ENCODE results near the gene FSTL4. TPM values are rescaled to one million over a fixed set of nuclear protein-coding genes. Genes with fewer than 3 reads are reported as not detected.

Gene FSTL4
- total and polyA plus RNA-seq, 4 donors, result 0.08 to 1.4 (median 0.31) TPM

- no peak for DNase-seq
- TF ChIP-seq CTCF (IDR thresholded peaks at IDR 0.05; ENCODE audit: control extremely low read depth, extremely low read depth), result no peak
- WGBS, 2 donors, result 80 to 95% methylated on average over 5 of the region's 5 CpGs
- no peak for ATAC-seq (ENCODE audit: insufficient read depth, low FRiP score)
- Histone ChIP-seq H3K4me3 (no peak overlapping the region), H3K36me3 (ENCODE audit: control insufficient read depth in 4 of 4, insufficient read depth in 4 of 4, low read length in 4 of 4) (no peaks in the 10 kb centered on the region), H3K27me3 (ENCODE audit: control insufficient read depth in 3 of 3, insufficient read depth in 3 of 3, low read length in 2 of 3) (peaks cover 0 to 9% (median 2%) of the 10 kb centered on the region in 3 donors), H3K27ac (ENCODE audit: low read depth in 1 of 2, low read length in 1 of 2) (no peak overlapping the region), H3K9ac (ENCODE audit: insufficient read depth in 1 of 2, low read length in 2 of 2) (no peak overlapping the region), H3K4me1 (ENCODE audit: control insufficient read depth in 5 of 5, insufficient read depth in 5 of 5, low read length in 5 of 5) (no peaks in the 10 kb centered on the region), H3K9me3 (ENCODE audit: control insufficient read depth in 4 of 4, insufficient read depth in 3 of 4, low read length in 3 of 4) (peaks cover 0 to 1% (median 0%) of the 10 kb centered on the region in 4 donors)
These were observed 417.1 kb downstream of the FSTL4 start for GRCh38 chr5:133195250-133195649.

- Histone ChIP-seq H3K36me3 (ENCODE audit: control insufficient read depth in 4 of 4, insufficient read depth in 4 of 4, low read length in 4 of 4) (no peaks in the 10 kb centered on the region), H3K9me3 (ENCODE audit: control insufficient read depth in 4 of 4, insufficient read depth in 3 of 4, low read length in 3 of 4) (peaks cover 0 to 1% (median 0%) of the 10 kb centered on the region in 4 donors), H3K9ac (ENCODE audit: insufficient read depth in 1 of 2, low read length in 2 of 2) (no peak overlapping the region), H3K27ac (ENCODE audit: low read depth in 1 of 2, low read length in 1 of 2) (no peak overlapping the region), H3K4me1 (ENCODE audit: control insufficient read depth in 5 of 5, insufficient read depth in 5 of 5, low read length in 5 of 5) (no peaks in the 10 kb centered on the region), H3K27me3 (ENCODE audit: control insufficient read depth in 3 of 3, insufficient read depth in 3 of 3, low read length in 2 of 3) (peaks cover 0 to 3% (median 0%) of the 10 kb centered on the region in 3 donors), H3K4me3 (no peak overlapping the region)
- DNase-seq (no peak), ATAC-seq (ENCODE audit: insufficient read depth, low FRiP score) (no peak)
- no peak for TF ChIP-seq CTCF (IDR thresholded peaks at IDR 0.05; ENCODE audit: control extremely low read depth, extremely low read depth)
- WGBS, 2 donors, result 68 to 79% methylated on average over 8 of the region's 8 CpGs
These were observed 418.5 kb downstream of the FSTL4 start for GRCh38 chr5:133193794-133194193.

- no peak overlapping the region for H3K27ac ChIP-seq (ENCODE audit: low read depth in 1 of 2, low read length in 1 of 2)
- peaks cover 0 to 1% (median 0%) of the 10 kb centered on the region in 4 donors for H3K9me3 ChIP-seq (ENCODE audit: control insufficient read depth in 4 of 4, insufficient read depth in 3 of 4, low read length in 3 of 4)
- no peak overlapping the region for H3K9ac ChIP-seq (ENCODE audit: insufficient read depth in 1 of 2, low read length in 2 of 2)
- H3K36me3 ChIP-seq (ENCODE audit: control insufficient read depth in 4 of 4, insufficient read depth in 4 of 4, low read length in 4 of 4), result no peaks in the 10 kb centered on the region
- TF ChIP-seq CTCF (IDR thresholded peaks at IDR 0.05; ENCODE audit: control extremely low read depth, extremely low read depth), result no peak
- DNase-seq, result no peak
- no peak overlapping the region for H3K4me3 ChIP-seq
- no peaks in the 10 kb centered on the region for H3K27me3 ChIP-seq (ENCODE audit: control insufficient read depth in 3 of 3, insufficient read depth in 3 of 3, low read length in 2 of 3)
- no peak for ATAC-seq (ENCODE audit: insufficient read depth, low FRiP score)
- WGBS, 2 donors, result 84 to 95% methylated on average over 8 of the region's 8 CpGs
- no peaks in the 10 kb centered on the region for H3K4me1 ChIP-seq (ENCODE audit: control insufficient read depth in 5 of 5, insufficient read depth in 5 of 5, low read length in 5 of 5)
These were observed 419.6 kb downstream of the FSTL4 start for GRCh38 chr5:133192716-133193115.

- WGBS, 2 donors, result 84% methylated on average over 4 of the region's 4 CpGs
- DNase-seq, result no peak
- no peaks in the 10 kb centered on the region for H3K4me1 ChIP-seq (ENCODE audit: control insufficient read depth in 5 of 5, insufficient read depth in 5 of 5, low read length in 5 of 5)
- H3K36me3 ChIP-seq (ENCODE audit: control insufficient read depth in 4 of 4, insufficient read depth in 4 of 4, low read length in 4 of 4), result no peaks in the 10 kb centered on the region
- TF ChIP-seq CTCF (IDR thresholded peaks at IDR 0.05; ENCODE audit: control extremely low read depth, extremely low read depth), result no peak
- H3K9ac ChIP-seq (ENCODE audit: insufficient read depth in 1 of 2, low read length in 2 of 2), result no peak overlapping the region
- peaks cover 0 to under 1% (median 0%) of the 10 kb centered on the region in 4 donors for H3K9me3 ChIP-seq (ENCODE audit: control insufficient read depth in 4 of 4, insufficient read depth in 3 of 4, low read length in 3 of 4)
- H3K27me3 ChIP-seq (ENCODE audit: control insufficient read depth in 3 of 3, insufficient read depth in 3 of 3, low read length in 2 of 3), result no peaks in the 10 kb centered on the region
- no peak overlapping the region for H3K4me3 ChIP-seq
- no peak for ATAC-seq (ENCODE audit: insufficient read depth, low FRiP score)
- no peak overlapping the region for H3K27ac ChIP-seq (ENCODE audit: low read depth in 1 of 2, low read length in 1 of 2)
These were observed 422.5 kb downstream of the FSTL4 start for GRCh38 chr5:133189881-133190280.
